ENCODE measurements around the gene GNB1L.

The GNB1L gene

DNA sequence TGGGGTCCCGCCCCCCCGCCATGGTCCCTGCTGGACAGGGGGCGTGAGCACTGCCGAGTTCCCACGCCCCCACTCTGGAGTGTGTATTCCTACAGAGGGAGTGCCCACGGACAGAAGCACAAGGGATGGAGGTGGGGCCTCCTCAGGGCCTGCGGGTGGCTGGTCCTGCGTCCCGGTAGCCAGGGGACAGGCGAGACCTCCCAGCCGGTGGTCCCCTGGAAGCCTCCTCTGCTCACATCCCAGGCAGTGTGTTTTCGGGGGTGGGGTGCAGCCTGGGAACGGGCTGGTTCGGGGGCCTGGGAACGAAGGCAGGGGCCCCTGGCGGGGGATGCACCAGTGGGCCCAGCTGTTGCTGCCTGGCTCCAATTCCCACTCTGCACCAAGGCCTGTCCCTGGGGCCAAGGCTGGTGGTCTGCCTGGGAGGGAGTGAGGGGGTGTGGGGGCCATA is 115.2 kb downstream of the GNB1L start:
- Histone ChIP-seq H3K4me3 (replicated peaks; ENCODE audit: low read depth, low read length) (no peak overlapping the region), H3K27me3 (replicated peaks; ENCODE audit: control insufficient read depth, insufficient read depth, low read length) (no peaks in the 10 kb centered on the region), H3K36me3 (ENCODE audit: control insufficient read depth, insufficient read depth, low read length) (no peaks in the 10 kb centered on the region)
- TF ChIP-seq, protein P1, sequence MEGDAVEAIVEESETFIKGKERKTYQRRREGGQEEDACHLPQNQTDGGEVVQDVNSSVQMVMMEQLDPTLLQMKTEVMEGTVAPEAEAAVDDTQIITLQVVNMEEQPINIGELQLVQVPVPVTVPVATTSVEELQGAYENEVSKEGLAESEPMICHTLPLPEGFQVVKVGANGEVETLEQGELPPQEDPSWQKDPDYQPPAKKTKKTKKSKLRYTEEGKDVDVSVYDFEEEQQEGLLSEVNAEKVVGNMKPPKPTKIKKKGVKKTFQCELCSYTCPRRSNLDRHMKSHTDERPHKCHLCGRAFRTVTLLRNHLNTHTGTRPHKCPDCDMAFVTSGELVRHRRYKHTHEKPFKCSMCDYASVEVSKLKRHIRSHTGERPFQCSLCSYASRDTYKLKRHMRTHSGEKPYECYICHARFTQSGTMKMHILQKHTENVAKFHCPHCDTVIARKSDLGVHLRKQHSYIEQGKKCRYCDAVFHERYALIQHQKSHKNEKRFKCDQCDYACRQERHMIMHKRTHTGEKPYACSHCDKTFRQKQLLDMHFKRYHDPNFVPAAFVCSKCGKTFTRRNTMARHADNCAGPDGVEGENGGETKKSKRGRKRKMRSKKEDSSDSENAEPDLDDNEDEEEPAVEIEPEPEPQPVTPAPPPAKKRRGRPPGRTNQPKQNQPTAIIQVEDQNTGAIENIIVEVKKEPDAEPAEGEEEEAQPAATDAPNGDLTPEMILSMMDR (IDR thresholded peaks at IDR 0.05; ENCODE audit: insufficient read depth, low read length, poor library complexity, severe bottlenecking): no peak
- DNase-seq (ENCODE audit: extremely low read depth, insufficient read length): no peak

DNA sequence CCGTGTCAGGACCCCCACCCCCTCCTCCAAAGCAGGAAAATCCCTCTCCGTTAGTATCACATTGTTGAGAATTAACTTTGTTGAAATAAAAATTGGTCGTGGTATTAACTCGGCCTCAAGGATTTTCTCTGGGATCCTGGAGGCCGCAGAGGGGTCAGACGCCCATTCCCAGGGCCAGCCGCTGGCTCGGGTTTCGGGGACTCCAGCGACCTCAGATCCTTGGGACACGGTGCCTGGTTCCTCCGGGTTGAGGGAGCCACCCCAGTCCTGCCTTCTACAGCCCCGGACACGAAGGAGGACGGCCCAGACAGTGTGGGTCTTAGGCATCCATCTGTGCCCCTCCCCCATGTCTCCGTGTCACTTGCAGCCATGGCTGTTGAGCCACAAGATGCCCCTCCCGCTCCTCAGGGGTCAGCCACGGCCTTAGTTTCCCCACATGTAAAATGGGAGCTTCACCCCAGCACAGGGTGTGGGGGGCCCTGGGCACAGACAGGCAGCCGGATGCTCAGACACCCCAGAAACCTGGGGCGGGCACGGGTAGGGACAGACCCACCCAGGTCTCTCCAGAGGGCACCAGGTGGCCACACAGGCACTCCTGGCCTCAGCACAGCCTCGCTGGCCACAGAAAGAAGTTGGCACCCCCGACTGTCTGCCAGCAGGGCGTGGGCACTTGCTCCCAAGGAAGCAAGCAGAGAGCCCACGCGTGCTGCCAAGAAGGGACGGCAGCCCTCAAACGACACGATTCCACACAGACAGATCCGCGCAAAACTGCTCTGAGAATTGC is 115.8 kb downstream of the GNB1L start:
- no peaks in the 10 kb centered on the region for H3K27me3 ChIP-seq (replicated peaks; ENCODE audit: control insufficient read depth, insufficient read depth, low read length)
- H3K36me3 ChIP-seq (ENCODE audit: control insufficient read depth, insufficient read depth, low read length): no peaks in the 10 kb centered on the region
- TF ChIP-seq, protein P1 (IDR thresholded peaks at IDR 0.05; ENCODE audit: insufficient read depth, low read length, poor library complexity, severe bottlenecking): no peak
- H3K4me3 ChIP-seq (replicated peaks; ENCODE audit: low read depth, low read length): no peak overlapping the region
- DNase-seq (ENCODE audit: extremely low read depth, insufficient read length): no peak

DNA sequence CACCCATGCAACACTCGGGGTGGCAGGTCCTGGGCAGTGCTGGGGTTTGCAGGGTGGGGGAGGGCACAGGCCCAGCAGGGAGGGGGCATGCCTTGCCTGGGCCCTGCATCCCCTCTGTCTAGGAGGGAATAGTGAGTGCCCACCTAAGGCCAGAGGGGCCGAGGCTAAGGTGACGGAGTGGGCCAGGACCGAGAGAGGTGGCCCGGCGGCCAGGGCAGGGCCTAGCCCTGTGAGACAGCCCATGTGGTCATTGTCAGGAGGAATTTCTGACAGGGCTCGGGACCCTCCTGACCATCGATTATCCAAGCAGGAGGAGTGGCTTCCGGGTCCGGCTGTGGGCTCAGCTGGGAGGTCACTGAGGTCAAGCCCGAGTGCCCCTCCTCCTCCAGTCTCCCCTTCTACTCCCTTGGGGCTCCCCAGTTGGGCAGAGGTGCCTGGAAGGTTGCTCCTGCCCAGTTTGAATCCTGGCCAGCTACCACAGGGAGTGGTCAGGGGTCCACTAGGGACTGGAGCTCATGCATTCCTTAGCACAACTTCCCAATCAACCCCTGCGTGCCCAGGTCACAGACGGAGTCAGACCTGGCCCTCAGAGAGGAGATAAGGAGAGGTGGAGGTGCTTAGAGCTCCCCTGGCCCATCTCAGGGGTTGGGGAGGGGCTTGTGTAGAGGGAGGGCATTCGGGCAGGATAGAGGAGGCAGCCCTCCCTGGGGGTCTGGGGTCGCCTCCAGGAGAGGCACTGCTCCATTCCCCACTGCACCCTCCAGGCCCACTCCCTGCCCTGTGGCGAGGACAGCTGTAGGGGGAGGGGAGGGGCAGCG is 116.6 kb downstream of the GNB1L start:
- TF ChIP-seq, protein P1 (IDR thresholded peaks at IDR 0.05; ENCODE audit: insufficient read depth, low read length, poor library complexity, severe bottlenecking): no peak
- DNase-seq (ENCODE audit: extremely low read depth, insufficient read length): no peak
- Histone ChIP-seq H3K4me3 (replicated peaks; ENCODE audit: low read depth, low read length) (no peak overlapping the region), H3K36me3 (ENCODE audit: control insufficient read depth, insufficient read depth, low read length) (no peaks in the 10 kb centered on the region), H3K27me3 (replicated peaks; ENCODE audit: control insufficient read depth, insufficient read depth, low read length) (no peaks in the 10 kb centered on the region)

DNA sequence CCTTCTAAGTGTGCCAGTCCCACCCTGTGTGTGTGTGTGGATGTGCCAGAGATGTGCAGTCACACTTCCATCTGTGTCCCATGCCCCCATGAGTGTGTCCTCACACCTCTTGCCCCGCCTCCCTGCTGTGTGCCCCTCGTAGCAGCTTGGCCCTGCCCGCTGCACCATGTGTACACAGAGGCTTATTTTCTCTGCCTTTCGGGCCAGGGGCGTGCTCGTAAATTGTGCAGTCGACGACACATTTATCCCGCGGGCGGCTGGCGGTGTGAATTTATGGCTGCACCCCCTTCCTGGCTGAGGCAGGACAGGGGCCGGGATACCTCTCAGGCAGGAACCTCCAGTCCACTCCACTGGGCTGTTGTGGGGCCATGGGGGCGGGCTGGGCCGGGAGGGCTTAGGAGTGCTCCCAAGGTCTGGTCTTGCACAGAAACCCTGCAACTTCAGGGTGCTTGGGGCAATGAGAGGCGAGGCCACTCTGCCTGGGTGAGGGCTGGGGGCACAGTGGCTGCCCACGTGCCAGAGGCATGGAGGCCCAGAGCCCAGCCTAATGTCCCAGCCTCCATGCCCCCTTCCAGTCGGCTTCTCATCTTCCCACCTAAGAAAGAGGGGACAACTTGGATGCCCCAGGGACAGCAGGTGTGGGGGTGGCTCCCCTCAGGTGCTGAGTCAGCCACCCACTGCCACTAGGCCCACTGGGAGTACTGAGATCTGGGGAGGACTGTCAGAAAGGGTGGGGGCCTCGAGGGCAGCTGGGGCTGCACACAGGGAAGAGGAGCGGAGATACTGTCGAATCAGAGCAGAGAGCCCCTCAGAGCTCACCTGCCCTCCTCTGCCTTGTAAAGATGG is 118.8 kb downstream of the GNB1L start:
- DNase-seq (ENCODE audit: extremely low read depth, insufficient read length): no peak
- H3K4me3 ChIP-seq (replicated peaks; ENCODE audit: low read depth, low read length): no peak overlapping the region
- H3K36me3 ChIP-seq (ENCODE audit: control insufficient read depth, insufficient read depth, low read length): no peaks in the 10 kb centered on the region
- TF ChIP-seq, protein P1 (IDR thresholded peaks at IDR 0.05; ENCODE audit: insufficient read depth, low read length, poor library complexity, severe bottlenecking): no peak
- H3K27me3 ChIP-seq (replicated peaks; ENCODE audit: control insufficient read depth, insufficient read depth, low read length): no peaks in the 10 kb centered on the region

DNA sequence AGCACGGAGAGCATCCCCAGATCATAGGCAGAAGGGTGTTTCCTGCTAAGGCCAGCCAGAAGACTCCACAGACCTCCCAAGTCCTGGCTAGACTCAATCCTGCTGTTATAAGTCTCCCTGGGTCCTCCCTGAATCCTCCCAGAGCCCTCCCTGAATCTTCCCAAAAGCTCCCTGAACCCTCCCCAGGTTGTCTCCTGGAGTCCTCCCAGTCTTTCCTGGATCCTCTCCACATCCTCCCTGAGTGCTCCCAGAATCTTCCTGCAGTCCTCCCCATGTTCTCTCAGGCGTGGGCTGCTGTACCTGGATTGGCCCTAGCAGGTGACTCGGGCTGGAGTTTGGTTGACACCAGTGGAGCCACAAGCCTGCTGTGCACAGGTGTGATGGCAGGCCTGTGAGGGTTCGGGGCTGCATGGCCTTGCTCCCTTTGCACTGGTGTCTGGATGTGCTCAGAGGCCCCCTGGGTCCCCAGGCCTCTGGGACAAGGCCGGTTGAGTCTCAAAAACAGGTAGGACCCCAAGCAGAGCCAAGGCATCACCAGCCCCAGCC is 119.8 kb downstream of the GNB1L start:
- DNase-seq (ENCODE audit: extremely low read depth, insufficient read length): no peak
- H3K27me3 ChIP-seq (replicated peaks; ENCODE audit: control insufficient read depth, insufficient read depth, low read length): no peaks in the 10 kb centered on the region
- H3K36me3 ChIP-seq (ENCODE audit: control insufficient read depth, insufficient read depth, low read length): no peaks in the 10 kb centered on the region
- no peak overlapping the region for H3K4me3 ChIP-seq (replicated peaks; ENCODE audit: low read depth, low read length)
- TF ChIP-seq, protein P1 (IDR thresholded peaks at IDR 0.05; ENCODE audit: insufficient read depth, low read length, poor library complexity, severe bottlenecking): no peak
